ENCODE measurements around the gene VPS13D.
A peak's percentile ranks its signal among the peaks of the same experiment; 100 is the strongest.

VPS13D gene

DNA sequence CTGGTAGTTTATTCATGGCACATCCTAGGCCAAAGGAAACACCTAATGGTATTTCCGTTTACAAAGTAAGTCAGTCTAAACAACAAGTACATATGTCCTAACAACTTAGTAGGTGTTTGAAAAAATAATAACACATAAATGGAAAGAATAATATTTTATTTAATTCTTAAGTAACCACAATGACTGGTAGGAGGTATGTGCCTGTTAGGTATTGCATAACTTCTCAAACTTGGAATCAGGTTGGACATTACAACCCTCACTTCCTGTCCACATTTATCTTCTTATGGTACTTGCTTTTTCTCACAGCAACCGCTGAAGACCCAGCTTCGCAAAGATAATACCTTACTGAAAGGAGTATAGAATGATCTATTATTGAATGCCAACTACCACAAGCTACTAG lies 64.2 kb downstream of the VPS13D start:
- no peak overlapping the region for H3K4ac ChIP-seq (ENCODE audit: low read depth in 1 of 2, low read length in 2 of 2)
- H4K8ac ChIP-seq (ENCODE audit: low read length): no peak overlapping the region
- no peak overlapping the region for H2BK12ac ChIP-seq (ENCODE audit: low read length in 2 of 2)
- no peak overlapping the region for H2AFZ ChIP-seq (ENCODE audit: low read depth, low read length)
- H3K27ac ChIP-seq (ENCODE audit: low read length, poor library complexity, severe bottlenecking): no peak overlapping the region
- WGBS: no CpG with 5 or more reads among the region's 3 CpGs
- no peaks in the 10 kb centered on the region for H3K9me3 ChIP-seq (ENCODE audit: control insufficient read depth, low read length)
- no peaks in the 10 kb centered on the region for H3K4me1 ChIP-seq (ENCODE audit: control insufficient read depth, insufficient read depth, low read depth, low read length)
- H3K18ac ChIP-seq (ENCODE audit: low read depth in 1 of 2, low read length in 2 of 2): no peak overlapping the region
- H2BK15ac ChIP-seq (ENCODE audit: low read depth, poor library complexity, severe bottlenecking): no peak overlapping the region
- no peak overlapping the region for H3K14ac ChIP-seq (ENCODE audit: low read length in 2 of 2)
- H3K4me3 ChIP-seq (ENCODE audit: insufficient read depth in 1 of 2, low read depth in 1 of 2, low read length in 2 of 2): no peak overlapping the region
- H3K79me1 ChIP-seq (replicated peaks; ENCODE audit: low read length, poor library complexity, severe bottlenecking): peaks cover 6% of the 10 kb centered on the region
- no peak overlapping the region for H3K23ac ChIP-seq (ENCODE audit: low read length in 2 of 2)
- no peak overlapping the region for H4K91ac ChIP-seq (ENCODE audit: low read length)
- no peak overlapping the region for H3K9ac ChIP-seq (ENCODE audit: low read length)
- H3K36me3 ChIP-seq (ENCODE audit: control insufficient read depth in 1 of 2, insufficient read depth in 2 of 2, low read depth in 1 of 2, low read length in 2 of 2): peaks cover 17 to 66% of the 10 kb centered on the region in 2 experiments
- H3K27me3 ChIP-seq (ENCODE audit: control insufficient read depth in 1 of 2, insufficient read depth in 1 of 2, low read length in 2 of 2): no peaks in the 10 kb centered on the region
- H2BK120ac ChIP-seq (ENCODE audit: low read depth, low read length): no peak overlapping the region
- DNase-seq: no peak
- no peak overlapping the region for H2BK5ac ChIP-seq (ENCODE audit: low read depth, low read length, poor library complexity, severe bottlenecking)
- no peak overlapping the region for H2AK5ac ChIP-seq (ENCODE audit: low read length, severe bottlenecking)
- H3K4me2 ChIP-seq (ENCODE audit: low read length, poor library complexity, severe bottlenecking): no peak overlapping the region

DNA sequence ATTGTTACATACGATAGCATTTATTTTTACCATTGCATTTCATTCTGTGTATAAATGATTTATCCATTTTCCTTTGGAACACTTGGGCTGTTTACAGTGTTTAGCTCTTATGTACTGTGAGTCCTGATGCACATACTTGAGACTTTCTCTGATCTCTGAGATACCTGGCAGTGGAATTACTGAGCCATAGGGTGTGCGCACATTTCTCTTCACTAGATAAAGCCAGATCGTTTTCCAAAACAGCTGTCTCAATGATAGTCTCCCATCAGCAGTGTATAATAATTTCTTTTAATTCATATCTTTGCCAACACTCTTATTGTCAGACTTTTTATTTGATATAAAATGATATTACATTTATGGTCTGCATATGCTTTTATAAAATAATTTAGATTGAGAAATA lies 66.2 kb downstream of the VPS13D start:
- H3K27me3 ChIP-seq (ENCODE audit: control insufficient read depth in 1 of 2, insufficient read depth in 1 of 2, low read length in 2 of 2): no peaks in the 10 kb centered on the region
- DNase-seq: no peak
- H4K91ac ChIP-seq (ENCODE audit: low read length): no peak overlapping the region
- no peak overlapping the region for H2AK5ac ChIP-seq (ENCODE audit: low read length, severe bottlenecking)
- H3K4me3 ChIP-seq (ENCODE audit: insufficient read depth in 1 of 2, low read depth in 1 of 2, low read length in 2 of 2): no peak overlapping the region
- peaks cover 8% of the 10 kb centered on the region for H3K79me1 ChIP-seq (replicated peaks; ENCODE audit: low read length, poor library complexity, severe bottlenecking)
- H4K8ac ChIP-seq (ENCODE audit: low read length): no peak overlapping the region
- no peak overlapping the region for H3K27ac ChIP-seq (ENCODE audit: low read length, poor library complexity, severe bottlenecking)
- H3K4ac ChIP-seq (ENCODE audit: low read depth in 1 of 2, low read length in 2 of 2): no peak overlapping the region
- H3K4me2 ChIP-seq (ENCODE audit: low read length, poor library complexity, severe bottlenecking): no peak overlapping the region
- H2BK5ac ChIP-seq (ENCODE audit: low read depth, low read length, poor library complexity, severe bottlenecking): no peak overlapping the region
- H2BK120ac ChIP-seq (ENCODE audit: low read depth, low read length): no peak overlapping the region
- no peak overlapping the region for H2BK12ac ChIP-seq (ENCODE audit: low read length in 2 of 2)
- H3K14ac ChIP-seq (ENCODE audit: low read length in 2 of 2): no peak overlapping the region
- H3K36me3 ChIP-seq (ENCODE audit: control insufficient read depth in 1 of 2, insufficient read depth in 2 of 2, low read depth in 1 of 2, low read length in 2 of 2): peaks cover 21 to 73% of the 10 kb centered on the region in 2 experiments
- no peaks in the 10 kb centered on the region for H3K9me3 ChIP-seq (ENCODE audit: control insufficient read depth, low read length)
- H2BK15ac ChIP-seq (ENCODE audit: low read depth, poor library complexity, severe bottlenecking): no peak overlapping the region
- no peaks in the 10 kb centered on the region for H3K4me1 ChIP-seq (ENCODE audit: control insufficient read depth, insufficient read depth, low read depth, low read length)
- peak overlapping the region; percentile 86 for H3K9ac ChIP-seq (ENCODE audit: low read length)
- no peak overlapping the region for H2AFZ ChIP-seq (ENCODE audit: low read depth, low read length)
- H3K18ac ChIP-seq (ENCODE audit: low read depth in 1 of 2, low read length in 2 of 2): no peak overlapping the region
- 93% methylated on average over 2 of the region's 3 CpGs for WGBS
- H3K23ac ChIP-seq (ENCODE audit: low read length in 2 of 2): no peak overlapping the region

DNA sequence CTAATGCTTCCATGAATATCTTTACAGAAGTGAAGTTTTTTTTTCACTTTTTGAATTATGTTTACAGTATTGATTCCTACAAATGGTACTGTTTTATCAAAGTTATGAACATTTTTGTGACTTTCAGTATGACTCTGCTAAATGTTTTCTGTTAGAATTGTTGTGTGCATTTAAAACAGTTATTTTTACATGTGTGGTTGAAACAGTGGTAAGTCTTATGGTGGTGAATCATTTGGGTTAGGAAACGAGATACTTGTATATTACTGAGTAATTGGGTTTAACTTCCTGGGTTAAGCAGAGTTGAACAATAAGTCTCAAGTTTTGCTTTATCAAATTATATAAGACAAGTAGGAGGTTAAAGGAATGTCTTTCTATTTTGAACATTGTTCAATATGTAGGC lies 66.8 kb downstream of the VPS13D start:
- Histone ChIP-seq H3K79me1 (replicated peaks; ENCODE audit: low read length, poor library complexity, severe bottlenecking) (peaks cover 6% of the 10 kb centered on the region), H3K27ac (ENCODE audit: low read length, poor library complexity, severe bottlenecking) (no peak overlapping the region), H3K4me3 (ENCODE audit: insufficient read depth in 1 of 2, low read depth in 1 of 2, low read length in 2 of 2) (peak overlapping the region in 1 of 2 experiments; percentile 5), H3K4me2 (ENCODE audit: low read length, poor library complexity, severe bottlenecking) (no peak overlapping the region), H2BK5ac (ENCODE audit: low read depth, low read length, poor library complexity, severe bottlenecking) (no peak overlapping the region), H2BK15ac (ENCODE audit: low read depth, poor library complexity, severe bottlenecking) (no peak overlapping the region), H3K4me1 (ENCODE audit: control insufficient read depth, insufficient read depth, low read depth, low read length) (no peaks in the 10 kb centered on the region), H3K4ac (ENCODE audit: low read depth in 1 of 2, low read length in 2 of 2) (no peak overlapping the region), H2AFZ (ENCODE audit: low read depth, low read length) (no peak overlapping the region), H2BK120ac (ENCODE audit: low read depth, low read length) (no peak overlapping the region), H4K8ac (ENCODE audit: low read length) (no peak overlapping the region), H3K27me3 (ENCODE audit: control insufficient read depth in 1 of 2, insufficient read depth in 1 of 2, low read length in 2 of 2) (no peaks in the 10 kb centered on the region), H2BK12ac (ENCODE audit: low read length in 2 of 2) (no peak overlapping the region), H3K23ac (ENCODE audit: low read length in 2 of 2) (no peak overlapping the region), H2AK5ac (ENCODE audit: low read length, severe bottlenecking) (no peak overlapping the region), H4K91ac (ENCODE audit: low read length) (no peak overlapping the region), H3K14ac (ENCODE audit: low read length in 2 of 2) (no peak overlapping the region), H3K9me3 (ENCODE audit: control insufficient read depth, low read length) (no peaks in the 10 kb centered on the region), H3K36me3 (ENCODE audit: control insufficient read depth in 1 of 2, insufficient read depth in 2 of 2, low read depth in 1 of 2, low read length in 2 of 2) (peaks cover 21 to 73% of the 10 kb centered on the region in 2 experiments), H3K9ac (ENCODE audit: low read length) (peak overlapping the region; percentile 86), H3K18ac (ENCODE audit: low read depth in 1 of 2, low read length in 2 of 2) (no peak overlapping the region)
- 40% methylated on average over 1 of the region's 1 CpG for WGBS
- peak; percentile 56 for DNase-seq

DNA sequence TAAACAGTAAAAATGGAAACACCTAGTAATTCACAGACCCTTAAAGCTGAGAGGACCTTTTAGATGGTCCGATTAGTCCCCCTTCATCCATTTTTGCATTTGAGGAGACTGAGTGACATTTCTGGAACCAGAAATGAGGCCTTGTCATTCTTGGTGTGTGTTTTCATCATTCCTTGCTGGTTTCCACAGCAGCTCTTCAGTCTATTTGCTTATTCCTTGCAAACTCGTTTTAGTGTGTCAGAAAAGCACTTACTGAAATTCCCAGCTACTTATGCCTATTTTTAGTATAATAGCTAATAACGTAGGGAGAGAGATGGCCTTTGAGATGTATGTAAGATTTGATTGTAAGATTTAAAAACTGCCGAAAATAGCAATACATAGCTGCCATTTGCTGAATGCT lies 70.9 kb downstream of the VPS13D start:
- Histone ChIP-seq H3K18ac (ENCODE audit: low read depth in 1 of 2, low read length in 2 of 2) (no peak overlapping the region), H3K14ac (ENCODE audit: low read length in 2 of 2) (no peak overlapping the region), H3K79me1 (replicated peaks; ENCODE audit: low read length, poor library complexity, severe bottlenecking) (peaks cover 6% of the 10 kb centered on the region), H2BK15ac (ENCODE audit: low read depth, poor library complexity, severe bottlenecking) (no peak overlapping the region), H2BK12ac (ENCODE audit: low read length in 2 of 2) (no peak overlapping the region), H3K4me1 (ENCODE audit: control insufficient read depth, insufficient read depth, low read depth, low read length) (no peaks in the 10 kb centered on the region), H2BK120ac (ENCODE audit: low read depth, low read length) (no peak overlapping the region), H3K27ac (ENCODE audit: low read length, poor library complexity, severe bottlenecking) (no peak overlapping the region), H3K9ac (ENCODE audit: low read length) (no peak overlapping the region), H3K9me3 (ENCODE audit: control insufficient read depth, low read length) (no peaks in the 10 kb centered on the region), H3K36me3 (ENCODE audit: control insufficient read depth in 1 of 2, insufficient read depth in 2 of 2, low read depth in 1 of 2, low read length in 2 of 2) (peaks cover 20 to 82% of the 10 kb centered on the region in 2 experiments), H4K8ac (ENCODE audit: low read length) (no peak overlapping the region), H3K4me3 (ENCODE audit: insufficient read depth in 1 of 2, low read depth in 1 of 2, low read length in 2 of 2) (no peak overlapping the region), H2AFZ (ENCODE audit: low read depth, low read length) (no peak overlapping the region), H3K27me3 (ENCODE audit: control insufficient read depth in 1 of 2, insufficient read depth in 1 of 2, low read length in 2 of 2) (no peaks in the 10 kb centered on the region), H3K4me2 (ENCODE audit: low read length, poor library complexity, severe bottlenecking) (no peak overlapping the region), H3K23ac (ENCODE audit: low read length in 2 of 2) (no peak overlapping the region), H3K4ac (ENCODE audit: low read depth in 1 of 2, low read length in 2 of 2) (no peak overlapping the region), H4K91ac (ENCODE audit: low read length) (no peak overlapping the region), H2AK5ac (ENCODE audit: low read length, severe bottlenecking) (no peak overlapping the region), H2BK5ac (ENCODE audit: low read depth, low read length, poor library complexity, severe bottlenecking) (no peak overlapping the region)
- DNase-seq: no peak
- whole genome bisulfite sequencing: 100% methylated on average over 2 of the region's 4 CpGs

All from mesenchymal stem cell (in vitro differentiated cells and primary cell).